HFFc6 (cell line): ENCODE measurements around the gene USP24. TPM values are rescaled to one million over a fixed set of nuclear protein-coding genes. Genes with fewer than 3 reads are reported as not detected.
"Not testable (repeated sequence)": the region's sequence is repeated elsewhere in the genome, so short reads cannot be mapped to it uniquely, and the experiment has no call there.

Experiments used
- DNase-seq: peaks from one replicate; pipeline ENCODE4 v3.0.0-alpha.2; 2018
- H3K27ac Mint-ChIP-seq: 2 replicates; pipeline ENCODE4 v1.8.0; 2020; ENCODE audit warnings: mild to moderate bottlenecking, mixed read lengths
- H3K27me3 Mint-ChIP-seq: 2 replicates; pipeline ENCODE4 v1.8.0; 2021; ENCODE audit warnings: mild to moderate bottlenecking, moderate library complexity, mixed read lengths; ENCODE audit not compliant: insufficient read depth
- H3K36me3 Mint-ChIP-seq: 2 replicates; pipeline ENCODE4 v1.8.0; 2021; ENCODE audit warnings: low read depth, mixed read lengths
- H3K4me1 Mint-ChIP-seq: 2 replicates; pipeline ENCODE4 v1.8.0; 2020; ENCODE audit warnings: low read depth, mixed read lengths
- H3K4me3 Mint-ChIP-seq: 2 replicates; pipeline ENCODE4 v1.8.0; 2020; ENCODE audit warnings: mild to moderate bottlenecking, moderate library complexity, mixed read lengths
- H3K9me3 Mint-ChIP-seq: 2 replicates; pipeline ENCODE4 v1.8.0; 2020; ENCODE audit warnings: mild to moderate bottlenecking, mixed read lengths
- CTCF ChIP-seq: fragments of 200-600 bp; sonication (generic); IDR thresholded peaks from 2 replicates; pipeline ENCODE4 v1.5.0; 2021; ENCODE audit warnings: antibody characterized with exemption, mild to moderate bottlenecking
- total RNA-seq, 6 experiments: library from RNA; stranded (reverse); fragmentation: NEBNext Ultra II Directional; extraction: Animal tissue kit (Norgen Biotek cat#: 25700); gene quantifications; 2 replicates in 1 of 6; 3 replicates in 5 of 6; pipeline ENCODE4 v1.2.3, GENCODE V29; 2021

USP24 gene
- total RNA-seq, 6 experiments from 2014 or later = 22.5 to 27.8 (median 25.0) TPM

- no peak for DNase-seq
- no peak overlapping the region for H3K4me3 Mint-ChIP-seq
- no peak for TF ChIP-seq CTCF
- H3K36me3 Mint-ChIP-seq = peaks cover 11% of the 10 kb centered on the region; the same call in 1 of the 2 replicates
- H3K27me3 Mint-ChIP-seq = no peaks in the 10 kb centered on the region
- peaks cover 46% of the 10 kb centered on the region for H3K4me1 Mint-ChIP-seq
- no peak overlapping the region for H3K27ac Mint-ChIP-seq
- H3K9me3 Mint-ChIP-seq = no peaks in the 10 kb centered on the region
Observed at GRCh38 chr1:55195521-55196233, 19.5 kb downstream of the USP24 start.

GRCh38 chr1:55194851-55195250, 20.3 kb downstream of the USP24 start:
- DNase-seq = no peak
- H3K4me3 Mint-ChIP-seq = no peak overlapping the region
- no peak for TF ChIP-seq CTCF
- no peak overlapping the region for H3K27ac Mint-ChIP-seq
- H3K4me1 Mint-ChIP-seq = peaks cover 43% of the 10 kb centered on the region
- peaks cover 11% of the 10 kb centered on the region; the same call in 1 of the 2 replicates for H3K36me3 Mint-ChIP-seq
- no peaks in the 10 kb centered on the region for H3K27me3 Mint-ChIP-seq
- no peaks in the 10 kb centered on the region for H3K9me3 Mint-ChIP-seq

- peaks cover 7% of the 10 kb centered on the region; the same call in 1 of the 2 replicates for H3K36me3 Mint-ChIP-seq
- H3K27me3 Mint-ChIP-seq = no peaks in the 10 kb centered on the region
- no peak overlapping the region for H3K4me3 Mint-ChIP-seq
- peaks cover 39% of the 10 kb centered on the region for H3K4me1 Mint-ChIP-seq
- no peak overlapping the region for H3K27ac Mint-ChIP-seq
- no peaks in the 10 kb centered on the region for H3K9me3 Mint-ChIP-seq
- TF ChIP-seq CTCF = no peak
- no peak for DNase-seq
Observed at GRCh38 chr1:55192093-55192492, 23.1 kb downstream of the USP24 start.

GRCh38 chr1:55191219-55191952, 23.8 kb downstream of the USP24 start:
- DNase-seq, H3K9me3 Mint-ChIP-seq, H3K4me3 Mint-ChIP-seq, H3K27ac Mint-ChIP-seq, H3K36me3 Mint-ChIP-seq, H3K27me3 Mint-ChIP-seq: not testable (repeated sequence)
- peaks cover 32% of the 10 kb centered on the region for H3K4me1 Mint-ChIP-seq

GRCh38 chr1:55190109-55190508, 25.1 kb downstream of the USP24 start:
- peaks cover 20% of the 10 kb centered on the region for H3K4me1 Mint-ChIP-seq
- no peak for DNase-seq
- H3K4me3 Mint-ChIP-seq = no peak overlapping the region
- TF ChIP-seq CTCF = no peak
- H3K27ac Mint-ChIP-seq = no peak overlapping the region
- H3K9me3 Mint-ChIP-seq = no peaks in the 10 kb centered on the region
- H3K36me3 Mint-ChIP-seq = peaks cover 16% of the 10 kb centered on the region; the same call in 1 of the 2 replicates
- no peaks in the 10 kb centered on the region; the same call in 1 of the 2 replicates for H3K27me3 Mint-ChIP-seq

GRCh38 chr1:55188909-55189308, 26.3 kb downstream of the USP24 start:
- H3K27ac Mint-ChIP-seq = no peak overlapping the region
- H3K4me1 Mint-ChIP-seq = peaks cover 19% of the 10 kb centered on the region
- peaks cover 8% of the 10 kb centered on the region for H3K9me3 Mint-ChIP-seq
- no peak for DNase-seq
- TF ChIP-seq CTCF = no peak
- H3K36me3 Mint-ChIP-seq = peaks cover 28% of the 10 kb centered on the region
- no peaks in the 10 kb centered on the region; the same call in 1 of the 2 replicates for H3K27me3 Mint-ChIP-seq
- H3K4me3 Mint-ChIP-seq = no peak overlapping the region
